ENCODE measurements around the gene NLGN2. TPM values are rescaled to one million over a fixed set of nuclear protein-coding genes. Genes with fewer than 3 reads are reported as not detected.

The NLGN2 gene
- total and polyA plus RNA-seq, 2 donors (not counting 1 experiment from before 2014, with no cell fraction given): 0.52 to 3.4 TPM

GRCh38 chr17:7426203-7426863 is 18.7 kb downstream of the NLGN2 start:
- Mint-ChIP-seq H3K27me3 (peaks cover 4% of the 10 kb centered on the region), H3K4me1 (no peaks in the 10 kb centered on the region), H3K4me3 (no peak overlapping the region), H3K9me3 (ENCODE audit: insufficient read depth) (no peaks in the 10 kb centered on the region), H3K27ac (no peak overlapping the region)
- H3K27me3 ChIP-seq (replicated peaks in 1 of 4; ENCODE audit: control extremely low read depth in 1 of 4, control insufficient read depth in 3 of 4, insufficient read depth in 4 of 4, low read length in 3 of 4): peaks cover 0 to 3% (median 0%) of the 10 kb centered on the region in 4 experiments
- no peaks in the 10 kb centered on the region for H3K79me2 ChIP-seq (ENCODE audit: control insufficient read depth, insufficient read depth, low read length)
- H3K9ac ChIP-seq (ENCODE audit: low read length): no peak overlapping the region
- ATAC-seq (ENCODE audit: low read depth) (no peak), DNase-seq (no peak)
- H3K4me1 ChIP-seq (ENCODE audit: control insufficient read depth in 2 of 2, insufficient read depth in 2 of 2, low read length in 2 of 2): no peaks in the 10 kb centered on the region
- CTCF ChIA-PET: no interaction called here
- H2AFZ ChIP-seq (ENCODE audit: insufficient read depth, low read depth, low read length, poor library complexity, severe bottlenecking): no peak overlapping the region
- H4K20me1 ChIP-seq (ENCODE audit: control insufficient read depth, insufficient read depth, low read length, poor library complexity, severe bottlenecking): no peaks in the 10 kb centered on the region
- no peak overlapping the region for H3K4me2 ChIP-seq (replicated peaks; ENCODE audit: low read depth, low read length, poor library complexity, severe bottlenecking)
- no peaks in the 10 kb centered on the region for H3K9me3 ChIP-seq (ENCODE audit: control extremely low read depth in 1 of 3, control insufficient read depth in 2 of 3, insufficient read depth in 1 of 3, low read length in 2 of 3)
- POLR2A ChIA-PET: no interaction called here
- intact Hi-C loops (cut with micrococcal nuclease): no loop called here
- no peak for TF ChIP-seq EZH2 (IDR thresholded peaks at IDR 0.05; ENCODE audit: borderline replicate concordance, insufficient read depth, low read depth, low read length, poor library complexity, severe bottlenecking)
- TF ChIP-seq, protein P1, sequence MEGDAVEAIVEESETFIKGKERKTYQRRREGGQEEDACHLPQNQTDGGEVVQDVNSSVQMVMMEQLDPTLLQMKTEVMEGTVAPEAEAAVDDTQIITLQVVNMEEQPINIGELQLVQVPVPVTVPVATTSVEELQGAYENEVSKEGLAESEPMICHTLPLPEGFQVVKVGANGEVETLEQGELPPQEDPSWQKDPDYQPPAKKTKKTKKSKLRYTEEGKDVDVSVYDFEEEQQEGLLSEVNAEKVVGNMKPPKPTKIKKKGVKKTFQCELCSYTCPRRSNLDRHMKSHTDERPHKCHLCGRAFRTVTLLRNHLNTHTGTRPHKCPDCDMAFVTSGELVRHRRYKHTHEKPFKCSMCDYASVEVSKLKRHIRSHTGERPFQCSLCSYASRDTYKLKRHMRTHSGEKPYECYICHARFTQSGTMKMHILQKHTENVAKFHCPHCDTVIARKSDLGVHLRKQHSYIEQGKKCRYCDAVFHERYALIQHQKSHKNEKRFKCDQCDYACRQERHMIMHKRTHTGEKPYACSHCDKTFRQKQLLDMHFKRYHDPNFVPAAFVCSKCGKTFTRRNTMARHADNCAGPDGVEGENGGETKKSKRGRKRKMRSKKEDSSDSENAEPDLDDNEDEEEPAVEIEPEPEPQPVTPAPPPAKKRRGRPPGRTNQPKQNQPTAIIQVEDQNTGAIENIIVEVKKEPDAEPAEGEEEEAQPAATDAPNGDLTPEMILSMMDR (IDR thresholded peaks at IDR 0.05): no peak
- H3K4me3 ChIP-seq (ENCODE audit: control extremely low read depth in 1 of 5, extremely low read depth in 1 of 5, insufficient read depth in 1 of 5, low read depth in 2 of 5, low read length in 4 of 5): no peak overlapping the region
- no peaks in the 10 kb centered on the region for H3K36me3 ChIP-seq (replicated peaks in 1 of 2; ENCODE audit: control extremely low read depth in 1 of 2, control insufficient read depth in 1 of 2, extremely low read depth in 1 of 2, insufficient read depth in 2 of 2, low read length in 1 of 2)
- 97% methylated on average over 29 of the region's 33 CpGs for WGBS (ENCODE audit: insufficient coverage)
- no peak overlapping the region for H3K27ac ChIP-seq (ENCODE audit: low read length in 2 of 2)

GRCh38 chr17:7426896-7427489 is 19.3 kb downstream of the NLGN2 start:
- H3K27me3 Mint-ChIP-seq: peaks cover 4% of the 10 kb centered on the region
- Histone ChIP-seq H3K4me2 (replicated peaks; ENCODE audit: low read depth, low read length, poor library complexity, severe bottlenecking) (no peak overlapping the region), H4K20me1 (ENCODE audit: control insufficient read depth, insufficient read depth, low read length, poor library complexity, severe bottlenecking) (no peaks in the 10 kb centered on the region), H3K79me2 (ENCODE audit: control insufficient read depth, insufficient read depth, low read length) (no peaks in the 10 kb centered on the region), H3K4me1 (ENCODE audit: control insufficient read depth in 2 of 2, insufficient read depth in 2 of 2, low read length in 2 of 2) (no peaks in the 10 kb centered on the region), H3K36me3 (replicated peaks in 1 of 2; ENCODE audit: control extremely low read depth in 1 of 2, control insufficient read depth in 1 of 2, extremely low read depth in 1 of 2, insufficient read depth in 2 of 2, low read length in 1 of 2) (no peaks in the 10 kb centered on the region), H3K4me3 (ENCODE audit: control extremely low read depth in 1 of 5, extremely low read depth in 1 of 5, insufficient read depth in 1 of 5, low read depth in 2 of 5, low read length in 4 of 5) (no peak overlapping the region), H3K9me3 (ENCODE audit: control extremely low read depth in 1 of 3, control insufficient read depth in 2 of 3, insufficient read depth in 1 of 3, low read length in 2 of 3) (no peaks in the 10 kb centered on the region), H3K27me3 (replicated peaks in 1 of 4; ENCODE audit: control extremely low read depth in 1 of 4, control insufficient read depth in 3 of 4, insufficient read depth in 4 of 4, low read length in 3 of 4) (peaks cover 0 to 3% (median 0%) of the 10 kb centered on the region in 4 experiments), H3K9ac (ENCODE audit: low read length) (no peak overlapping the region), H3K27ac (ENCODE audit: low read length in 2 of 2) (no peak overlapping the region), H2AFZ (ENCODE audit: insufficient read depth, low read depth, low read length, poor library complexity, severe bottlenecking) (no peak overlapping the region)
- DNase-seq: no peak
- CTCF ChIA-PET: no interaction called here
- no peak overlapping the region for H3K4me3 Mint-ChIP-seq
- ATAC-seq (ENCODE audit: low read depth): no peak
- H3K27ac Mint-ChIP-seq: no peak overlapping the region
- TF ChIP-seq EZH2 (IDR thresholded peaks at IDR 0.05; ENCODE audit: borderline replicate concordance, insufficient read depth, low read depth, low read length, poor library complexity, severe bottlenecking): no peak
- TF ChIP-seq, protein P1 (IDR thresholded peaks at IDR 0.05): no peak
- POLR2A ChIA-PET: no interaction called here
- no peaks in the 10 kb centered on the region for H3K4me1 Mint-ChIP-seq
- 95% methylated on average over 28 of the region's 29 CpGs for WGBS (ENCODE audit: insufficient coverage)
- no peaks in the 10 kb centered on the region for H3K9me3 Mint-ChIP-seq (ENCODE audit: insufficient read depth)
- intact Hi-C loops (cut with micrococcal nuclease): no loop called here
